LNCAP (cell line): ENCODE measurements around the gene PCDH17.

Source experiments
- TF ChIP-seq, protein P1 (sequence below): fragments of 450-650 bp; IDR thresholded peaks from 2 replicates; pipeline ENCODE4 v1.5.1; 2017; ENCODE audit warnings: mild to moderate bottlenecking

The PCDH17 gene

DNA sequence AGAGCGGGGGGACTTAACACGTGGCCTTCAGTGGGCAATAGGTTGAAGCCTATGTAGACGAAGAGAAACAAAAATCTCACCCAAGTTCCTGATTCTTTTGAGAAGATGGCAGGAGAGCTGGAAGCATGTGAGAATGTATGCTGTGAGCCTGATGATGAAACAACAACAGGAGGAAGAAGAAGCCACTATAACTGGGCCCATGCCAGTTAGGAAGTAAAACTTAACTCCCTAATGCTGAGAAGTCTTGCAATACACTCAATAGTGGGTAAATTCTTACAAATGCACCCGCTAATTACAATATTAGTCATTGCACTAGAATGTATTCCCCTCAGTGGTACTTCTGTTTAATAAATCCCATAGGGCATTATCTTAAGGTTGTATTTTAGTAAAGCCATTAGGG is 9.1 kb downstream of the PCDH17 start:
- TF ChIP-seq, protein P1, sequence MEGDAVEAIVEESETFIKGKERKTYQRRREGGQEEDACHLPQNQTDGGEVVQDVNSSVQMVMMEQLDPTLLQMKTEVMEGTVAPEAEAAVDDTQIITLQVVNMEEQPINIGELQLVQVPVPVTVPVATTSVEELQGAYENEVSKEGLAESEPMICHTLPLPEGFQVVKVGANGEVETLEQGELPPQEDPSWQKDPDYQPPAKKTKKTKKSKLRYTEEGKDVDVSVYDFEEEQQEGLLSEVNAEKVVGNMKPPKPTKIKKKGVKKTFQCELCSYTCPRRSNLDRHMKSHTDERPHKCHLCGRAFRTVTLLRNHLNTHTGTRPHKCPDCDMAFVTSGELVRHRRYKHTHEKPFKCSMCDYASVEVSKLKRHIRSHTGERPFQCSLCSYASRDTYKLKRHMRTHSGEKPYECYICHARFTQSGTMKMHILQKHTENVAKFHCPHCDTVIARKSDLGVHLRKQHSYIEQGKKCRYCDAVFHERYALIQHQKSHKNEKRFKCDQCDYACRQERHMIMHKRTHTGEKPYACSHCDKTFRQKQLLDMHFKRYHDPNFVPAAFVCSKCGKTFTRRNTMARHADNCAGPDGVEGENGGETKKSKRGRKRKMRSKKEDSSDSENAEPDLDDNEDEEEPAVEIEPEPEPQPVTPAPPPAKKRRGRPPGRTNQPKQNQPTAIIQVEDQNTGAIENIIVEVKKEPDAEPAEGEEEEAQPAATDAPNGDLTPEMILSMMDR: no peak

DNA sequence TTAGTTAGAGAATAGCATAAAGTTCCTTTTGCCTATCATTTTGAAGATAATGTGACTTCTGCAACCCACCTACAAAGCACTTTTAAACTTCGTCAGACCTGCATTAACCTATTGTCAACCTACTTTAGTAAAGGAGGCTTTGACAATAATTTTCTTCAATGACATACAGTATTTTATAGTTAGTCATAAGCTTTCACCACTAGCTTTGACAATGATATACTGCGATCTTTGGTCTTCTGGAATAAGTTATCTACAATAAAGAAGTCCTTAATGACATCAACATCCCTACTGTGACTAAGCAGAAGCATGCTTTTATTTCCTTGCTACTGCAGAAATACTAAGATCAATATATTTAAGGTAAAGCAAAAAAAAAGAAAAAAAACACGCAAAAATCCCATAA is 9.5 kb downstream of the PCDH17 start:
- TF ChIP-seq, protein P1: no peak

DNA sequence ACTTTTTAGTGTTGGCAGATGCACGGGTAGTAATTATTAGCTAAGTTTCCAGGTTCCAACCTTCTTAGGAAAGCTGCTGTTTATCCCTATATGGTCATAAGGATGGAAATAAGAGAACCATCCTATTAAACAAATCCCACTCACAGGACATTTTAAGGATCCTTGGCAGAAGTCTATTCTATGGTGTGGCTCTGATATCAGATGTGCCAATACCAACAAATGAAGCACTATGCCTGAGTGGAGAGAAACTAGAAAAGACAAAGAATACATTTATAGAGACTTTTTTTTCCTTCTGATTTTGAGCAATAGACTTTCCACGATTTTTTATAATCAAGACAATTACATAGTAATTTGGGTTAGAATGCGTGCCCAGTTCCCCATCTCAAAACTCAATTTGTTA is 12.6 kb downstream of the PCDH17 start:
- TF ChIP-seq, protein P1: no peak

DNA sequence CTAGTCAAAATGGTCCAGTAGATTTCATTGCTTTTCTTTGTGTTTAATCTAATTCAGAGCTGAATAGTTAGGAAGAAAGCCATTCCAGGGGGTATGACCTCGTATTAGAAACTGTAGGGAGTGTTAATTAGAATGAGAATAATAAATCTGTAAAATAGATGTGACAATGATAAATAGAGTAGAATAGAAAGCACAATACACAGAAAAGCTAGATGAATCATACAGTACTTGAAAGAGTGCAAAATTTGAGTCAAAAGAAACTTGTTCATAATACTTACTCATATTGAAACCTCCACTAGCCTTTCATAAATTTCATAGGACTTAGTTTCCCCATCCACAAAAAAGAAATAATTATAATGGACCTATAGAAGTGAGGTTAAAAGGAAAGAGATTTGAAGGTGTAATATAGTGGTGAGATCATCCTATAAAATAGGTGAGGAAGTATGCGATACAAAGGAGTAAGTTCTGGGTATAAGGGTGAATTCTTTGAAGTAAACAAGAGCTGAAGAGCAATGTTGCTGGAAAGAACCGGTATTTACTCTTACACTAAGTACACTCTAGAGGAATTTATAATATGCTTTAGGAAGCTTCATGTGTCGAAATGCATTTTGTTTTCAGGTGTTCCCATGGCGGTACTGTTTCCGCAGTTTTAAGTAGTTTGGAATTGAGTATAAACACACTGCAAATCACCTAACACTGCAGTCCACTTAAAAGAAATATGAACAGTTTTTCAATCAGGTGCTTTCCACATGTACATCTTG is 21.9 kb downstream of the PCDH17 start:
- TF ChIP-seq, protein P1: no peak

DNA sequence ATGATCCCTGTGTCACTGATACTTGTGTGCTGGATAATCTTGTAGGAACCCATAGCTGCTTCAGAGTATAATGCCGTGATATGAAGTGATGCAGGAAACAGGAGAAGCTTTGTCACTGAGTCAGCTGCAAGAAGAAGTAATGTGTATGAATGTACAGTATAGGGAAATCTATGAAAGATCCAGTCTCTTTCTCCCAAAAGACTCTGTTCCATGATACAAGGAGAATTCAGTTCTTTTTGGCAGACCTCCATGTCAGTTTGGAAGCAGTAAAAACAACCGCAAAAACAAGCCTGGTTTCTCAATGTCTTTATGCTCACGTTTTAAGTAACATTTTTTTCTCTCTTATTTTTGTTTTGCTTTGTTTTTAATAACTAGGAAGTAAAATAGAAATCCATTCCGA is 33.9 kb downstream of the PCDH17 start:
- TF ChIP-seq, protein P1: no peak

DNA sequence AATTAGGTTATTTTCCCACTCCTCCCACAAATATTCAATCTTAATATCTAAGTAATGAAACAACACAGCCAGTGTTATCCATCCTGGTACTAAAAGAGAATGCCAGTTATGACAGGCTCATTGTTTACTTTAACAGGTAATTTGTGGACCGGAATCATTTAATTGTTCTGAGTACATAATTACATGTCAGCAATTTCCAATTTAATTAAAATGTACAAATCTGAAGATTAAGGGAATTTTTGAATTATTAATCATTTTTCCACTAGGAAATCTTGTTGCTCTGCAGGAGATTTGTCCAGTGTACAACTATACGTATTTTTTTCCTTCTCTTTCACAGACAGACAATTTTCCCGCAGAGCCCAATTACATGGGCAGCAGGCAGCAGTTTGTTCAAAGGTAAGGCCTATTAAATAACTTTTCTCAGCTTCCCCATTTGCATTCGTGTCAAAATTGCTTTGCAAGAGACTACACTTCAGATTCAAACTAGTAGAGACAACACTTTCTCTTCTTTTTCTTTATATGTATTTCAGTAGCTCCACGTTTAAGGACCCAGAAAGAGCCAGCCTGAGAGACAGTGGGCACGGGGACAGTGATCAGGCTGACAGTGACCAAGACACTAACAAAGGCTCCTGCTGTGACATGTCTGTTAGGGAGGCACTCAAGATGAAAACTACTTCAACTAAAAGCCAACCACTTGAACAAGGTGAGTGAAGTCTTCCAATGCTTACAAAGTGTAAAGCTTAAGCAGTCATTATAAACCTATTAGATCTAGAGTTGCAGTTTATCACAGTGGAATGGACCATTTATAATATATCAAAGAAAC is 34.8 kb downstream of the PCDH17 start:
- TF ChIP-seq, protein P1: no peak

DNA sequence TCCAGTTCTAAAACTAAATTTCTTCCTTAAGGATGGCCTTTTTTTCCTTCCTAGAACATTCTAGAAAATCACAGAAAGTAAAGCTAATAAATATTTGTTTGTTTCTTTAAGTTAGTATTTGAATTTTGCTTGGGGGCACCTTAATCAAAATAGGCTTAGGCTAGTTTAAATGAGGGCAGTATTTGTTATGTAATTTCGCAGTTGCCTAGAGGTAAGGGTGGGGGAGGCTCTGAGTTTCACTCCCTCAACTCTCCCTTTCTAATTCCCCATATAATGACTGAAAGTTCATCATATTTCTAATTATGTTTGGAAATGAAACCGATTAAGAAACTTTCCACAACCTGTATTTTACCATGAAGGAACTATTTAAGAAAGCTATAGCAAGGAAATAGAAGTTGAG is 40.6 kb downstream of the PCDH17 start:
- TF ChIP-seq, protein P1: no peak
